ENCODE data around the gene HOXC4. TPM values are rescaled to one million over a fixed set of nuclear protein-coding genes. Genes with fewer than 3 reads are reported as not detected.

HOXC4 gene
- total RNA-seq, 4 donors from 2014 or later, result 0.69 to 5.7 (median 2.7) TPM

GRCh38 chr12:54021432-54022013 is 32.1 kb upstream of the HOXC4 start:
- Histone ChIP-seq H3K27me3 (peaks cover 99% of the 10 kb centered on the region), H3K36me3 (no peaks in the 10 kb centered on the region), H3K4me3 (no peak overlapping the region), H3K9me3 (no peaks in the 10 kb centered on the region), H3K27ac (no peak overlapping the region), H3K4me1 (peaks cover 0 to 37% (median 9%) of the 10 kb centered on the region in 3 donors)
- TF ChIP-seq EP300 (IDR thresholded peaks at IDR 0.05) (no peak), POLR2A (IDR thresholded peaks at IDR 0.05) (no peak), CTCF (IDR thresholded peaks at IDR 0.05) (no peak), POLR2AphosphoS5 (IDR thresholded peaks at IDR 0.05) (no peak)
- WGBS, 2 donors (ENCODE audit: low coverage in 1 of 2), result 37 to 41% methylated on average over 12 to 16 of the region's 16 CpGs
- ATAC-seq, result no peak

GRCh38 chr12:54022960-54023884 is 30.4 kb upstream of the HOXC4 start:
- 51 to 65% methylated on average over 6 to 7 of the region's 8 CpGs for WGBS, 2 donors (ENCODE audit: low coverage in 1 of 2)
- Histone ChIP-seq H3K9me3 (no peaks in the 10 kb centered on the region), H3K27me3 (peaks cover 99% of the 10 kb centered on the region), H3K4me1 (peaks cover 0 to 24% (median 0%) of the 10 kb centered on the region in 3 donors), H3K4me3 (no peak overlapping the region), H3K27ac (no peak overlapping the region), H3K36me3 (no peaks in the 10 kb centered on the region)
- TF ChIP-seq EP300 (IDR thresholded peaks at IDR 0.05), result no peak
- TF ChIP-seq POLR2A (IDR thresholded peaks at IDR 0.05), result no peak
- TF ChIP-seq POLR2AphosphoS5 (IDR thresholded peaks at IDR 0.05), result no peak
- TF ChIP-seq CTCF (IDR thresholded peaks at IDR 0.05), result no peak
- no peak for ATAC-seq

GRCh38 chr12:54024127-54024526 is 29.5 kb upstream of the HOXC4 start:
- 21% methylated on average over 15 of the region's 17 CpGs; no CpG with 5 or more reads in 1 of the 2 donors for WGBS, 2 donors (ENCODE audit: low coverage in 1 of 2)
- Histone ChIP-seq H3K27me3 (peaks cover 99% of the 10 kb centered on the region), H3K4me3 (no peak overlapping the region), H3K27ac (no peak overlapping the region), H3K4me1 (peaks cover 0 to 24% (median 0%) of the 10 kb centered on the region in 3 donors), H3K36me3 (no peaks in the 10 kb centered on the region), H3K9me3 (no peaks in the 10 kb centered on the region)
- ATAC-seq, result no peak
- TF ChIP-seq CTCF (IDR thresholded peaks at IDR 0.05), result no peak
- no peak for TF ChIP-seq POLR2AphosphoS5 (IDR thresholded peaks at IDR 0.05)
- TF ChIP-seq POLR2A (IDR thresholded peaks at IDR 0.05), result no peak

GRCh38 chr12:54024581-54025305 is 28.9 kb upstream of the HOXC4 start:
- H3K4me3 ChIP-seq, result no peak overlapping the region
- no peaks in the 10 kb centered on the region for H3K9me3 ChIP-seq
- peaks cover 99% of the 10 kb centered on the region for H3K27me3 ChIP-seq
- WGBS, 2 donors (ENCODE audit: low coverage in 1 of 2), result 25 to 37% methylated on average over 2 to 5 of the region's 5 CpGs
- H3K36me3 ChIP-seq, result no peaks in the 10 kb centered on the region
- H3K4me1 ChIP-seq, result peaks cover 0 to 24% (median 0%) of the 10 kb centered on the region in 3 donors
- TF ChIP-seq EP300 (IDR thresholded peaks at IDR 0.05) (no peak), CTCF (IDR thresholded peaks at IDR 0.05) (no peak), POLR2AphosphoS5 (IDR thresholded peaks at IDR 0.05) (no peak), POLR2A (IDR thresholded peaks at IDR 0.05) (no peak)
- no peak overlapping the region for H3K27ac ChIP-seq
- no peak for ATAC-seq
